Endothelial cell of umbilical vein (primary cell): ENCODE data around the gene SUZ12. TPM values are rescaled to one million over a fixed set of nuclear protein-coding genes. Genes with fewer than 3 reads are reported as not detected.

Source experiments
- BruUV-seq: library from RNA; stranded (reverse); fragments of 400-500 nt; replicated peaks from 2 replicates; lab custom pipeline; 2021; lab: Mats Ljungman, UMichigan
- CTCF ChIA-PET: fragments of 300-600, 350-600 bp; sonication (Branson Sonifier 250); formaldehyde crosslinking; loops from one replicate; lab custom pipeline; 2021; ENCODE audit warnings: antibody characterized with exemption, inconsistent platforms; lab: Charles Lee
- POLR2A ChIA-PET: fragments of 300-600, 350-600 bp; sonication (Branson Sonifier 250); formaldehyde crosslinking; loops from one replicate; lab custom pipeline; 2021; ENCODE audit warnings: antibody characterized with exemption, inconsistent platforms; lab: Charles Lee
- DNase-seq: peaks from one replicate; pipeline ENCODE4 v3.0.0-alpha.2; 2011; ENCODE audit warnings: low read depth, low spot score
- FAIRE-seq: peaks from 2 replicates; lab custom pipeline; 2011; peaks lifted over from hg19 to GRCh38; lab: Jason Lieb, UNC
- H2AFZ ChIP-seq: 2 replicates; pipeline ENCODE4 v1.6.0; 2012; ENCODE audit warnings: low read depth, low read length, control low read depth, inconsistent platforms
- H3K27ac ChIP-seq: 2 replicates; pipeline ENCODE4 v1.5.1; 2011; ENCODE audit warnings: low read depth, mild to moderate bottlenecking, control low read depth, low read length, moderate library complexity; ENCODE audit not compliant: insufficient read depth
- H3K27me3 ChIP-seq, 2 experiments: 2 replicates each; pipeline versions ENCODE4 v1.6.0 to v1.6.1; 2011; ENCODE audit warnings: low read length in 2 of 2, mixed read lengths in 1 of 2; ENCODE audit not compliant: control insufficient read depth in 2 of 2, insufficient read depth in 2 of 2
- H3K36me3 ChIP-seq, 2 experiments: 2 replicates in 1 of 2; 3 replicates in 1 of 2; pipeline ENCODE4 v1.5.1; 2011; ENCODE audit warnings: low read length in 2 of 2, mild to moderate bottlenecking in 1 of 2, moderate library complexity in 1 of 2; ENCODE audit not compliant: control insufficient read depth in 2 of 2, insufficient read depth in 2 of 2; ENCODE audit errors: extremely low read depth in 1 of 2
- H3K4me1 ChIP-seq: 3 replicates; pipeline ENCODE4 v1.5.1; 2011; ENCODE audit warnings: mild to moderate bottlenecking, low read length; ENCODE audit not compliant: control insufficient read depth, insufficient read depth; ENCODE audit errors: extremely low read depth
- H3K4me2 ChIP-seq: 2 replicates; pipeline ENCODE4 v1.6.1; 2011; ENCODE audit warnings: low read length, control low read depth, mixed read lengths; ENCODE audit not compliant: insufficient read depth
- H3K4me3 ChIP-seq, 3 experiments: fragments of 200-600 bp in 1 of 3; sonication (generic), shearing (Covaris generic) in 1 of 3; replicated peaks in 1 of 3; 2 replicates each; pipeline ENCODE4 v1.5.1; 2011 to 2016; ENCODE audit warnings: control low read depth in 3 of 3, low read length in 3 of 3, mild to moderate bottlenecking in 2 of 3, inconsistent platforms in 1 of 3, low read depth in 1 of 3, moderate library complexity in 1 of 3; ENCODE audit not compliant: insufficient read depth in 1 of 3
- H3K79me2 ChIP-seq: 2 replicates; pipeline ENCODE4 v1.6.0; 2012; ENCODE audit warnings: low read length, inconsistent platforms; ENCODE audit not compliant: control insufficient read depth, insufficient read depth
- H3K9ac ChIP-seq: replicated peaks from 2 replicates; pipeline ENCODE3; 2011; ENCODE audit warnings: low read length, control low read depth; ENCODE audit not compliant: insufficient read depth; ENCODE audit errors: extremely low read depth
- H3K9me1 ChIP-seq: replicated peaks from 3 replicates; pipeline ENCODE4 v1.6.0; 2011; ENCODE audit warnings: mild to moderate bottlenecking, low read length; ENCODE audit not compliant: control insufficient read depth, insufficient read depth; ENCODE audit errors: extremely low read depth
- H3K9me3 ChIP-seq: replicated peaks from 2 replicates; pipeline ENCODE4 v1.5.1; 2012; ENCODE audit warnings: low read length, inconsistent platforms; ENCODE audit not compliant: control insufficient read depth, insufficient read depth
- H4K20me1 ChIP-seq: replicated peaks from 2 replicates; pipeline ENCODE3; 2011; ENCODE audit warnings: mild to moderate bottlenecking, low read length; ENCODE audit not compliant: control insufficient read depth, insufficient read depth; ENCODE audit errors: extremely low read depth
- EZH2 ChIP-seq: IDR thresholded peaks from 2 replicates; pipeline ENCODE4 v1.6.1; 2012; ENCODE audit warnings: borderline replicate concordance, low read depth, mild to moderate bottlenecking, moderate library complexity, low read length, inconsistent platforms; ENCODE audit not compliant: severe bottlenecking
- FOS ChIP-seq: IDR thresholded peaks from 2 replicates; pipeline ENCODE4 v1.6.1; 2011; ENCODE audit warnings: mild to moderate bottlenecking, low read length, moderate library complexity, borderline replicate concordance; ENCODE audit not compliant: insufficient read depth
- GATA2 ChIP-seq: IDR thresholded peaks from 2 replicates; pipeline ENCODE4 v1.7.0; 2011; ENCODE audit warnings: low read depth, mild to moderate bottlenecking, moderate library complexity, mixed read lengths, low read length; ENCODE audit not compliant: insufficient read length, insufficient read depth
- JUN ChIP-seq: IDR thresholded peaks from 2 replicates; pipeline ENCODE4 v1.6.1; 2011; ENCODE audit warnings: borderline replicate concordance, low read depth; ENCODE audit not compliant: insufficient read length, insufficient read depth
- MAX ChIP-seq: IDR thresholded peaks from 2 replicates; pipeline ENCODE4 v1.6.1; 2011; ENCODE audit not compliant: insufficient read depth, insufficient read length
- MYC ChIP-seq: IDR thresholded peaks from one replicate; pipeline ENCODE4 v1.6.1; 2011; ENCODE audit warnings: mild to moderate bottlenecking, low read depth, low read length
- POLR2A ChIP-seq: IDR thresholded peaks from 2 replicates; pipeline ENCODE4 v1.6.1; 2012; ENCODE audit warnings: low read depth, mild to moderate bottlenecking, control low read depth, low read length
- POLR2AphosphoS5 ChIP-seq: IDR thresholded peaks from 2 replicates; pipeline ENCODE4 v1.6.1; 2012; ENCODE audit warnings: low read depth, mild to moderate bottlenecking, control low read depth, low read length, moderate library complexity; ENCODE audit not compliant: insufficient read depth
- dilution Hi-C: fragments of 300-500 bp; cut with MboI; formaldehyde crosslinking; loops from one replicate; pipeline ENCODE4 v1.15.0; 2019; ENCODE audit warnings: low sequenced_read_pairs; ENCODE audit not compliant: extremely low pct_ligation_motif_present
- intact Hi-C: fragments of 100-400 bp; cut with micrococcal nuclease; formaldehyde crosslinking; loops from one replicate; pipeline ENCODE4 v1.10.0; 2022
- polyA plus RNA-seq, 4 experiments: library from polyadenylated mRNA; depleted of rRNA in 3 of 4; stranded (reverse) in 3 of 4; unstranded in 1 of 4; fragments of >200 nt; gene quantifications; 2 replicates each; pipeline versions ENCODE4 v1.2.1 to v1.2.3, GENCODE V29; 2011 to 2012; ENCODE audit warnings: missing spikeins in 1 of 4
- total RNA-seq: library from RNA; stranded (reverse); gene quantifications from 2 replicates; pipeline ENCODE4 v1.2.3, GENCODE V29; 2021
- TF ChIP-seq, protein P1 (sequence below), 2 donors: IDR thresholded peaks; 1 replicate in 1 of 2; 2 replicates in 1 of 2; pipeline ENCODE4 v1.5.1; 2011; ENCODE audit warnings: low read length in 2 of 2, mild to moderate bottlenecking in 2 of 2, moderate library complexity in 2 of 2, control low read depth in 1 of 2, inconsistent platforms in 1 of 2, low read depth in 1 of 2; ENCODE audit not compliant: insufficient read depth in 1 of 2; ENCODE audit errors: extremely low read depth in 1 of 2

SUZ12 gene
- total and polyA plus RNA-seq, 2 donors (not counting 3 experiments of a cell fraction or from before 2014, with no cell fraction given), result 7.8 to 30.9 TPM

DNA sequence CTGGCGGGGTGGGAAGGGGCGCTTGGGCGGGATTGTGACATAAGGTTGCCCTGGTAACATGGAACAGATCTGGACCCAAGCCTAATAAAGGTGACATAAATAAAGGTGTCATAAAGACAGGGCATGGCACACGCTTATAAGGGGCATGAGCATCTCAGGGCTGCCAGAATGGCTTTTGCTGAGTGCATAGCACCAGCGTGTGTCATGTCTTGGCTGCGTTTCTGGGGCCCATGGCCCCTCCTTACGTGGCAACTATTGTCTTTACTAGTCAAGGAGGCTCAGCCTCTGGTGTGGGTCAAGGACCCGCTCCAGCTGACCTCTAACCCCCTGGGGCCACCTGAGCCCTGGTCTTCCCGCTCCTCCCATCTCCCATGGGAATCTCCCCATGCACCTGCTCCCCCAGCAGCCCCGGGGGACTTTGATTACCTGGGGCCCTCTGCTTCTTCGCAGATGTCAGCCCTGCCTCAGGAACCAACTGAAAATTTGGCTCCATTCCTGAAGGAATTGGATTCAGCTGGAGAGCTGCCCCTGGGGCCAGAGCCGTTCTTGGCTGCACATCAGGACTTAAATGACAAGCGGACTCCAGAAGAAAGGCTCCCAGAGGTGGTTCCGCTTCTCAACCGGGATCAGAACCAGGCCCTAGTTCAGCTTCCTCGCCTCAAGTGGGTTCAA lies 84.3 kb downstream of the SUZ12 start:
- H3K79me2 ChIP-seq, result no peaks in the 10 kb centered on the region
- ChIA-PET CTCF (no interaction called here), POLR2A (interaction anchor here (0.7 kb wide), 1 partner anchor 147 kb away, joined by 3 read pairs; no protein-coding TSS in a partner anchor)
- H3K36me3 ChIP-seq, result no peaks in the 10 kb centered on the region
- H3K27me3 ChIP-seq, result no peaks in the 10 kb centered on the region
- FAIRE-seq, result no peak
- H3K27ac ChIP-seq, result no peak overlapping the region
- H3K9me1 ChIP-seq, result no peaks in the 10 kb centered on the region
- H3K4me2 ChIP-seq, result no peak overlapping the region
- no peaks in the 10 kb centered on the region for H3K9me3 ChIP-seq
- no peak for DNase-seq
- H3K4me1 ChIP-seq, result no peaks in the 10 kb centered on the region
- no TSS peak for BruUV-seq
- no peak for TF ChIP-seq EZH2
- no peak for TF ChIP-seq FOS
- no peak for TF ChIP-seq MYC
- TF ChIP-seq POLR2AphosphoS5, result no peak
- TF ChIP-seq MAX, result no peak
- TF ChIP-seq POLR2A, result no peak
- H3K9ac ChIP-seq, result no peak overlapping the region
- H2AFZ ChIP-seq, result no peak overlapping the region
- H4K20me1 ChIP-seq, result no peaks in the 10 kb centered on the region
- dilution Hi-C loops, result no loop called here
- intact Hi-C loops, result no loop called here
- H3K4me3 ChIP-seq, result no peak overlapping the region

GRCh38 chr17:32021615-32021955 lies 84.8 kb downstream of the SUZ12 start:
- H3K79me2 ChIP-seq, result no peaks in the 10 kb centered on the region
- no peak for DNase-seq
- BruUV-seq, result no TSS peak

More at GRCh38 chr17:32021615-32021955, 84.8 kb downstream of the SUZ12 start:
- H4K20me1 ChIP-seq, result no peaks in the 10 kb centered on the region
- intact Hi-C loops (no loop called here), dilution Hi-C loops (no loop called here)
- no peak overlapping the region for H2AFZ ChIP-seq
- no peak for FAIRE-seq
- ChIA-PET POLR2A (interaction anchor here (0.7 kb wide), 1 partner anchor 146 kb away, joined by 3 read pairs; no protein-coding TSS in a partner anchor), CTCF (no interaction called here)
- H3K27ac ChIP-seq, result no peak overlapping the region
- H3K9ac ChIP-seq, result no peak overlapping the region
- TF ChIP-seq JUN (no peak), EZH2 (no peak), FOS (no peak), POLR2AphosphoS5 (no peak), POLR2A (no peak), GATA2 (no peak), MYC (no peak), MAX (no peak)
- TF ChIP-seq, protein P1, sequence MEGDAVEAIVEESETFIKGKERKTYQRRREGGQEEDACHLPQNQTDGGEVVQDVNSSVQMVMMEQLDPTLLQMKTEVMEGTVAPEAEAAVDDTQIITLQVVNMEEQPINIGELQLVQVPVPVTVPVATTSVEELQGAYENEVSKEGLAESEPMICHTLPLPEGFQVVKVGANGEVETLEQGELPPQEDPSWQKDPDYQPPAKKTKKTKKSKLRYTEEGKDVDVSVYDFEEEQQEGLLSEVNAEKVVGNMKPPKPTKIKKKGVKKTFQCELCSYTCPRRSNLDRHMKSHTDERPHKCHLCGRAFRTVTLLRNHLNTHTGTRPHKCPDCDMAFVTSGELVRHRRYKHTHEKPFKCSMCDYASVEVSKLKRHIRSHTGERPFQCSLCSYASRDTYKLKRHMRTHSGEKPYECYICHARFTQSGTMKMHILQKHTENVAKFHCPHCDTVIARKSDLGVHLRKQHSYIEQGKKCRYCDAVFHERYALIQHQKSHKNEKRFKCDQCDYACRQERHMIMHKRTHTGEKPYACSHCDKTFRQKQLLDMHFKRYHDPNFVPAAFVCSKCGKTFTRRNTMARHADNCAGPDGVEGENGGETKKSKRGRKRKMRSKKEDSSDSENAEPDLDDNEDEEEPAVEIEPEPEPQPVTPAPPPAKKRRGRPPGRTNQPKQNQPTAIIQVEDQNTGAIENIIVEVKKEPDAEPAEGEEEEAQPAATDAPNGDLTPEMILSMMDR (IDR thresholded peaks at IDR 0.05; ENCODE audit: extremely low read depth in 1 of 2, insufficient read depth in 1 of 2, low read depth in 1 of 2, low read length in 2 of 2), result no peak
- H3K36me3 ChIP-seq, result no peaks in the 10 kb centered on the region
- no peaks in the 10 kb centered on the region for H3K9me3 ChIP-seq
- no peaks in the 10 kb centered on the region for H3K27me3 ChIP-seq
- no peaks in the 10 kb centered on the region for H3K9me1 ChIP-seq
- H3K4me3 ChIP-seq, result no peak overlapping the region
- no peak overlapping the region for H3K4me2 ChIP-seq
- H3K4me1 ChIP-seq, result no peaks in the 10 kb centered on the region
